ENCODE data around the gene CLEC2A. TPM values are rescaled to one million over a fixed set of nuclear protein-coding genes. Genes with fewer than 3 reads are reported as not detected.
A peak's percentile ranks its signal among the peaks of the same experiment; 100 is the strongest.

CLEC2A gene
- polyA plus RNA-seq, 2 donors: not detected

DNA sequence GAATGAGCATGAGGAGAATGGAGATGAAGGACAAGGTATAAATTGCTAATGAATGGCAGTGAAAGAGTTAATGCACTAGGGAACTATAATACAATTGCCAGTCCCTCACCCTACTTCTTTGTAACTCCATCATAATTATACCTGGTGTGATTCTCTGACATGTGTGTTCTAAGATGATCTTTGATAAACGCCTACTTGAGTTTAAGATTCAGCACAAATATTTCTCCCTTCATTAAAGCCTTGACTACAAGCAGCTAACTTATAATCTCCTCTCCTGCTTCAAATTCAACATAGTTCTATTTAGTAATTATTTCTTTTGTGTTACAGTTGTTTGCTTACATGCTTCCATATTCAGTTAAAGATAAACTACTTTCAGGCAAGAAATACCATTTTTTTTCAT lies 9.7 kb upstream of the CLEC2A start:
- H3K27me3 ChIP-seq (ENCODE audit: control insufficient read depth in 1 of 2, insufficient read depth in 2 of 2, low read length in 2 of 2): peaks cover 0 to 2% of the 10 kb centered on the region in 2 donors
- H3K9me3 ChIP-seq (ENCODE audit: control insufficient read depth in 2 of 2, insufficient read depth in 1 of 2, low read depth in 1 of 2, low read length in 1 of 2): no peaks in the 10 kb centered on the region
- no peaks in the 10 kb centered on the region for H3K4me1 ChIP-seq (ENCODE audit: control insufficient read depth in 2 of 2, insufficient read depth in 2 of 2, low read length in 1 of 2)
- H3K4me3 ChIP-seq (ENCODE audit: low read depth in 1 of 2, low read length in 2 of 2): no peak overlapping the region
- WGBS, 2 donors: 67 to 78% methylated on average over 1 of the region's 1 CpG
- H3K27ac ChIP-seq (ENCODE audit: low read depth in 2 of 2, low read length in 1 of 2): no peak overlapping the region
- H3K36me3 ChIP-seq (ENCODE audit: control insufficient read depth in 2 of 2, insufficient read depth in 2 of 2, low read length in 1 of 2): no peaks in the 10 kb centered on the region

DNA sequence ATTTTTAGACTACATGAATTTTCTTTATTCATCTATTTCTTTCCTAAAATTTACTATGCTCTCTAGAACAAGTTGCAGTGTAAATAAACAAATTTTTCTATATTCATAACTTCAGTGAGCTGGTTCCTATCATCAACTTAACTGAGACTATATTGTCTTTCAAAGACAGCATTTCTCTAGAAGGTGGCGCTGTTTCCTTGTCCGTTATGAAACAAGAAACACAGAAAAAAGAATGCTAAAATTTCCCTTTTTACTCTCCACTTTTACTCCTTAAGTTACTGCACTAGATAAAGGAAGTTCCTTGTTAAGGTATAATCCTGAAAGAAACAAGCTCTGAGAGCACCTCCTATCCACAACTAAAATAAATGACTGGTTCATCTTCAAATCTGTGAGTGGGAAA lies 8.2 kb upstream of the CLEC2A start:
- Histone ChIP-seq H3K4me1 (ENCODE audit: control insufficient read depth in 2 of 2, insufficient read depth in 2 of 2, low read length in 1 of 2) (no peaks in the 10 kb centered on the region), H3K4me3 (ENCODE audit: low read depth in 1 of 2, low read length in 2 of 2) (no peak overlapping the region), H3K27ac (ENCODE audit: low read depth in 2 of 2, low read length in 1 of 2) (no peak overlapping the region), H3K36me3 (ENCODE audit: control insufficient read depth in 2 of 2, insufficient read depth in 2 of 2, low read length in 1 of 2) (no peaks in the 10 kb centered on the region), H3K9me3 (ENCODE audit: control insufficient read depth in 2 of 2, insufficient read depth in 1 of 2, low read depth in 1 of 2, low read length in 1 of 2) (no peaks in the 10 kb centered on the region), H3K27me3 (ENCODE audit: control insufficient read depth in 1 of 2, insufficient read depth in 2 of 2, low read length in 2 of 2) (peaks cover 0 to 2% of the 10 kb centered on the region in 2 donors)
- 36 to 50% methylated on average over 2 of the region's 2 CpGs for WGBS, 2 donors

DNA sequence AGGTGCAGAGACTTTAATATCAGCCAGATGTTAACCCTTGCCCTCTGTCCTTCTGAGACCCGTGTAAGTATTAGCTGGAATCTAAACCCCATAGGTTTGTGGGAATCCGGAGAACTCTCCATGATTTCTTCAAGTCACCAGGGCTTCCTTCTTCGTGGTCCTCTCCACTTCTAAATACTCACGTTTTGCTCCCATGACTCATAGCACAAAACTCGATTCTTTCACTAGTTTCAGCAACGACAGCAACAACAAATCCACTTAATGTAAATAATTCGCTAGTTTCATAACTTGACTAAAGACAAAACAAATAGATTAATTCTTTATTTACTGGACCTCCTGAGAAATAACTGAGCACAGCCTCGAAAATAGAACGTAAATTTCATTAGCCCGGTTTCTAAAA lies 4.4 kb upstream of the CLEC2A start:
- no peaks in the 10 kb centered on the region for H3K9me3 ChIP-seq (ENCODE audit: control insufficient read depth in 2 of 2, insufficient read depth in 1 of 2, low read depth in 1 of 2, low read length in 1 of 2)
- 67 to 70% methylated on average over 10 of the region's 10 CpGs for WGBS, 2 donors
- H3K4me1 ChIP-seq (ENCODE audit: control insufficient read depth in 2 of 2, insufficient read depth in 2 of 2, low read length in 1 of 2): no peaks in the 10 kb centered on the region
- H3K27ac ChIP-seq (ENCODE audit: low read depth in 2 of 2, low read length in 1 of 2): no peak overlapping the region
- peaks cover 0 to 2% of the 10 kb centered on the region in 2 donors for H3K27me3 ChIP-seq (ENCODE audit: control insufficient read depth in 1 of 2, insufficient read depth in 2 of 2, low read length in 2 of 2)
- H3K36me3 ChIP-seq (ENCODE audit: control insufficient read depth in 2 of 2, insufficient read depth in 2 of 2, low read length in 1 of 2): no peaks in the 10 kb centered on the region
- H3K4me3 ChIP-seq (ENCODE audit: low read depth in 1 of 2, low read length in 2 of 2): no peak overlapping the region

DNA sequence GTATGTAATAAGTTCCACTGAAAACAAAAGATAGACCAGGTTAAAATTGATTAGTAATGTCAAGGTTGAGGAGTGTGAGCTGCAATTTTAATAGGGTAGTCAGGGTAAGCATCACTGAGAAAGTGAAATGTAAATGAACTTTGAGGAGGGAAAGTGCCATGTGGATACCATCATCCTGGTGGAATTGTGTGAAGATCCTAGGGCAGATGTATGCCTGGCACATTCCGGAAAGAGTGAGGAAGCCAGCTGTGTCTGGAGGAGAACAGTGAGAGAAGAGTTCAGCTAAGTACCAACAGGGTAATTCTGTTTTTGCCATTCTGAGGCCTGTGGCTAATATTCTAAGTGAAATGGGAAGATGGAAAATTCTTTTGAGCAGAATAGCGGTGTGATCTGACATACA lies 2.9 kb upstream of the CLEC2A start:
- Histone ChIP-seq H3K36me3 (ENCODE audit: control insufficient read depth in 2 of 2, insufficient read depth in 2 of 2, low read length in 1 of 2) (no peaks in the 10 kb centered on the region), H3K9me3 (ENCODE audit: control insufficient read depth in 2 of 2, insufficient read depth in 1 of 2, low read depth in 1 of 2, low read length in 1 of 2) (no peaks in the 10 kb centered on the region), H3K27me3 (ENCODE audit: control insufficient read depth in 1 of 2, insufficient read depth in 2 of 2, low read length in 2 of 2) (peaks cover 0 to 2% of the 10 kb centered on the region in 2 donors), H3K27ac (ENCODE audit: low read depth in 2 of 2, low read length in 1 of 2) (no peak overlapping the region), H3K4me1 (ENCODE audit: control insufficient read depth in 2 of 2, insufficient read depth in 2 of 2, low read length in 1 of 2) (no peaks in the 10 kb centered on the region), H3K4me3 (ENCODE audit: low read depth in 1 of 2, low read length in 2 of 2) (no peak overlapping the region)
- 95 to 96% methylated on average over 2 of the region's 2 CpGs for whole genome bisulfite sequencing, 2 donors

DNA sequence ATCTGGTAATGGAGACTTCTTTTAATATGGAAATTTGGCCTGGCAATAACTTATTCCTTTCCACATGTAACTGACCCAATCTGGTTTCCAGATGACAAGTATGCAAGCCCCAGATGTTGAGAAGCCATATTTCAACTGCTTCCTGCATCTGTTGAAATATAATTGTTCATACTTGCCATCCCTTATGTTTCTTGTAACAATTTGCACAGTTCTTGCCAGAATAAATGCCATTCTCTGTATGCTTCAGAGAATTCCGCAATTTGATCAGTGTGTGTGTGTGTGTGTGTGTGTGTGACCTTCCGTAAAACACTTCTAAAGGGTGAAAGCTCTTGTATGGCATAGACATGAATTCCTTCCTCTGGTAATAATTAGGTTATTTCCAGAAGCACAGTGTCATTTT lies 1.8 kb upstream of the CLEC2A start:
- WGBS, 2 donors: 82 to 86% methylated on average over 2 of the region's 2 CpGs
- H3K36me3 ChIP-seq (ENCODE audit: control insufficient read depth in 2 of 2, insufficient read depth in 2 of 2, low read length in 1 of 2): no peaks in the 10 kb centered on the region
- peaks cover 0 to 2% of the 10 kb centered on the region in 2 donors for H3K27me3 ChIP-seq (ENCODE audit: control insufficient read depth in 1 of 2, insufficient read depth in 2 of 2, low read length in 2 of 2)
- no peaks in the 10 kb centered on the region for H3K4me1 ChIP-seq (ENCODE audit: control insufficient read depth in 2 of 2, insufficient read depth in 2 of 2, low read length in 1 of 2)
- no peaks in the 10 kb centered on the region for H3K9me3 ChIP-seq (ENCODE audit: control insufficient read depth in 2 of 2, insufficient read depth in 1 of 2, low read depth in 1 of 2, low read length in 1 of 2)
- no peak overlapping the region for H3K4me3 ChIP-seq (ENCODE audit: low read depth in 1 of 2, low read length in 2 of 2)
- no peak overlapping the region for H3K27ac ChIP-seq (ENCODE audit: low read depth in 2 of 2, low read length in 1 of 2)

DNA sequence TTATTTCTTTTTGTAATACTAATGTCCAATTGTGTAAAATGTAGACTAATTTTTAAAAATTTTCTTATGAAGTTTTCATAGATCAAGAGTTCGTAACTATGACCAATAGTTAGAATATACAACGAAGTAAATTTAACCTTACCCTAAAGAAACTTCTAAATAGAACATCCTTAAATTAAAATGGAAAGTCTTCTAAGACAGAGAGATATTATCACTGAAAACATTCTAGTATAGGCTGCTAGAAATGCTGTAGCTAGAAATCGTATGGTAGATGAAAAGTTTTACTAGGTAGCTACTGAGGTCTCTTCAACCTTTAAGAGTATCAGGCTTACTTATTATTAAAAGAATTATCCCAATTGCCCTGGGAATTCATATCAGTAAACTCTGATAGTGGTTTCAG lies 925 bp downstream of the CLEC2A start:
- no peak overlapping the region for H3K4me3 ChIP-seq (ENCODE audit: low read depth in 1 of 2, low read length in 2 of 2)
- H3K4me1 ChIP-seq (ENCODE audit: control insufficient read depth in 2 of 2, insufficient read depth in 2 of 2, low read length in 1 of 2): no peaks in the 10 kb centered on the region
- H3K27ac ChIP-seq (ENCODE audit: low read depth in 2 of 2, low read length in 1 of 2): no peak overlapping the region
- 76 to 90% methylated on average over 3 of the region's 3 CpGs for WGBS, 2 donors
- H3K36me3 ChIP-seq (ENCODE audit: control insufficient read depth in 2 of 2, insufficient read depth in 2 of 2, low read length in 1 of 2): no peaks in the 10 kb centered on the region
- H3K27me3 ChIP-seq (ENCODE audit: control insufficient read depth in 1 of 2, insufficient read depth in 2 of 2, low read length in 2 of 2): no peaks in the 10 kb centered on the region
- no peaks in the 10 kb centered on the region for H3K9me3 ChIP-seq (ENCODE audit: control insufficient read depth in 2 of 2, insufficient read depth in 1 of 2, low read depth in 1 of 2, low read length in 1 of 2)

DNA sequence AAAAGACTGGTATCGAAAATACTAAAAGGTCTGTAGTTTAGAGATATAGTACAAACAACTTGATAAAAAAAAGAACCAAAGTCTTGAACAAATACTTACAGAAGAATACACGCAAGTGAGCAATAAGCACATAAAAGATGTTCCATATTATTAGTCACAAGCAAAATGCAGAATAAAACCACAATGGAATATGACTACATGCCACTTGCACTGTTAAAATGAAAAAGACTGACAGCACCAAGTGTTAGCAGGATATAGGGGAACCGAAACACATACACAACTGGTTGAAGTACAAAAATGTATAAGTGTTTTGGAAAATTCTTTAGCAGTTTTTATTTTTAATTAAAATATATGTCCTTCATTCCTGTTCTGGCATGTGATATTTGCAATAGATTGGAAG lies 3.6 kb downstream of the CLEC2A start:
- no peaks in the 10 kb centered on the region for H3K27me3 ChIP-seq (ENCODE audit: control insufficient read depth in 1 of 2, insufficient read depth in 2 of 2, low read length in 2 of 2)
- WGBS, 2 donors: 80 to 84% methylated on average over 3 of the region's 3 CpGs
- H3K4me3 ChIP-seq (ENCODE audit: low read depth in 1 of 2, low read length in 2 of 2): no peak overlapping the region
- no peaks in the 10 kb centered on the region for H3K4me1 ChIP-seq (ENCODE audit: control insufficient read depth in 2 of 2, insufficient read depth in 2 of 2, low read length in 1 of 2)
- H3K27ac ChIP-seq (ENCODE audit: low read depth in 2 of 2, low read length in 1 of 2): no peak overlapping the region
- H3K9me3 ChIP-seq (ENCODE audit: control insufficient read depth in 2 of 2, insufficient read depth in 1 of 2, low read depth in 1 of 2, low read length in 1 of 2): no peaks in the 10 kb centered on the region
- H3K36me3 ChIP-seq (ENCODE audit: control insufficient read depth in 2 of 2, insufficient read depth in 2 of 2, low read length in 1 of 2): no peaks in the 10 kb centered on the region

DNA sequence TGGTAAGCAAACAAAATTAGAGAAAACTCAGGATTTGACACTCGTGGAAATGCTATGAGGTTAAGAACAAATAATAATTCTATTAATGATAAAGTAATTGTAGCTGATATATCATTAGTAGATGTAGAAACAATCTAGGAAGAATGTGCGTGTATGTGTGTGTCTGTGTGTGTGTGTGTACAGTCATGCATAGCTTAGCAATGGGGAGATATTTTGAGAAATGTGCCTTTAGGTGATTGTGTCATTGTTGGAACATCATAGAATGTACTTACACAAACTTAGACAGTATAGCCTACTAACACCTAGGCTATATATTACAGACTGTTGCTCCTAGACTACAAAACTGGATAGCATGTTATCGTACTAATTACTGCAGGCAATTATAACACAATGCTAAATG lies 5.3 kb downstream of the CLEC2A start:
- Histone ChIP-seq H3K27ac (ENCODE audit: low read depth in 2 of 2, low read length in 1 of 2) (no peak overlapping the region), H3K36me3 (ENCODE audit: control insufficient read depth in 2 of 2, insufficient read depth in 2 of 2, low read length in 1 of 2) (no peaks in the 10 kb centered on the region), H3K27me3 (ENCODE audit: control insufficient read depth in 1 of 2, insufficient read depth in 2 of 2, low read length in 2 of 2) (no peaks in the 10 kb centered on the region), H3K4me1 (ENCODE audit: control insufficient read depth in 2 of 2, insufficient read depth in 2 of 2, low read length in 1 of 2) (no peaks in the 10 kb centered on the region), H3K9me3 (ENCODE audit: control insufficient read depth in 2 of 2, insufficient read depth in 1 of 2, low read depth in 1 of 2, low read length in 1 of 2) (no peaks in the 10 kb centered on the region), H3K4me3 (ENCODE audit: low read depth in 1 of 2, low read length in 2 of 2) (no peak overlapping the region)
- 87 to 90% methylated on average over 3 of the region's 3 CpGs for WGBS, 2 donors

DNA sequence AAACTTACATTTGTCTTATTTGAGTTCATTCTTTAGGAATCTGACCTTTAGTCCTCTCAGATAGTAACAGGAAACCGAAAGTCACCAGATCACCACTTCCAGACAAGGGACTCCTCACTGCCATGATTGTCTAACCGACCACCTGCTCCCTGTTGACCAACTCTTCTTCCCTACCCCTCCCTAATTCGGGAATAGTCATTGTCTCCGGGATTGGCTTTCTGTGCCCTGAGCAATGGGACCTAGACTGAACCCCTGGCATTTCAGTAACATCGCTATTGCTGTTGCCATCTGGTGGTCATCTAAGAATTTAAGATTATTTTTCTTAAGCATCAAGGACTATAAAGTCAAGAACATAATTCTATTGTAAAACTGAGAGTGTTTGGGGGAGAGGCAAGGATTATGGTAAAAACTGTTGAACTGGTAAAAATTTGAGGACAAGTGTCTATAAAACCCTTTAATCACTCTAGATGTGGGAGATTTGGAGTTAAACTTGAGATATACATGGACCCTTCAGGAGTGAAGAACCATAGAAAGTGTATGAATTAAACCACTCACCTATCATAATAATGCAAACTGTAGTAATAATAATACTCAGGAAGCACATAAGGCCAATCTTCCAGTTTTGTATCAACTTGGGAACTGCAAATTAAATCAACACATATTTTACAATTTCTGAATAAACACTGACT lies 6.3 kb downstream of the CLEC2A start:
- Histone ChIP-seq H3K36me3 (ENCODE audit: control insufficient read depth in 2 of 2, insufficient read depth in 2 of 2, low read length in 1 of 2) (no peaks in the 10 kb centered on the region), H3K4me1 (ENCODE audit: control insufficient read depth in 2 of 2, insufficient read depth in 2 of 2, low read length in 1 of 2) (no peaks in the 10 kb centered on the region), H3K27me3 (ENCODE audit: control insufficient read depth in 1 of 2, insufficient read depth in 2 of 2, low read length in 2 of 2) (no peaks in the 10 kb centered on the region), H3K27ac (ENCODE audit: low read depth in 2 of 2, low read length in 1 of 2) (no peak overlapping the region), H3K4me3 (ENCODE audit: low read depth in 1 of 2, low read length in 2 of 2) (peak overlapping the region; percentile 7 to 23), H3K9me3 (ENCODE audit: control insufficient read depth in 2 of 2, insufficient read depth in 1 of 2, low read depth in 1 of 2, low read length in 1 of 2) (no peaks in the 10 kb centered on the region)
- WGBS, 2 donors: 8 to 13% methylated on average over 5 of the region's 5 CpGs

DNA sequence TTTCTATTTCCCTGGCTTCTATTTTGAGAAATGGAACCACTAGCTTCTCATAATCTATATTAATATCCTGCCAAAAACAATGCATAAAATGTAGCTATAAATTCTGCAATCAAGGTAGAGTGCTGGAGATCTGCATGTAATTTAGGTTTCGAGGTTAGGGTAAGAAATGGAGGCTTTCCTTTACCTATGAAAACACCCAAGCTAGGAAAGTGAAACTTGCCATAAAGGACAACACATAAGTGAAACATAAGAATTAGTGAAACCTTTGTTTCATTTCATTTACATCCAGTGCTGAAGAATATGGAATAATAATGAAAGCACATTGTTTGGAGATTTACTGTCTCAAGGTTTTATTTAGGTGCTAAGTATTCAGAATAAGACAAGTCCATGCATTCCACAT lies 9.7 kb downstream of the CLEC2A start:
- Histone ChIP-seq H3K27me3 (ENCODE audit: control insufficient read depth in 1 of 2, insufficient read depth in 2 of 2, low read length in 2 of 2) (no peaks in the 10 kb centered on the region), H3K9me3 (ENCODE audit: control insufficient read depth in 2 of 2, insufficient read depth in 1 of 2, low read depth in 1 of 2, low read length in 1 of 2) (no peaks in the 10 kb centered on the region), H3K4me1 (ENCODE audit: control insufficient read depth in 2 of 2, insufficient read depth in 2 of 2, low read length in 1 of 2) (no peaks in the 10 kb centered on the region), H3K4me3 (ENCODE audit: low read depth in 1 of 2, low read length in 2 of 2) (no peak overlapping the region), H3K36me3 (ENCODE audit: control insufficient read depth in 2 of 2, insufficient read depth in 2 of 2, low read length in 1 of 2) (no peaks in the 10 kb centered on the region), H3K27ac (ENCODE audit: low read depth in 2 of 2, low read length in 1 of 2) (no peak overlapping the region)
- 88 to 94% methylated on average over 1 of the region's 1 CpG for WGBS, 2 donors
